PC-3 (cell line): ENCODE data around the gene R3HDM2.

Experiments used
- EZH2 ChIP-seq: fragments of 300-600 bp; sonication (generic); IDR thresholded peaks from one replicate; pipeline ENCODE4 v1.6.1; 2017; ENCODE audit warnings: antibody characterized with exemption, mild to moderate bottlenecking, low read length; ENCODE audit not compliant: unreplicated experiment
- EZH2phosphoT487 ChIP-seq: fragments of 300-600 bp; sonication (generic); IDR thresholded peaks from 2 replicates; pipeline ENCODE4 v1.6.1; 2018; ENCODE audit warnings: mild to moderate bottlenecking, antibody characterized with exemption, low read length, borderline replicate concordance
- TF ChIP-seq, protein P1 (sequence below): fragments of 300-600 bp; sonication (generic); conservative IDR thresholded peaks from 2 replicates; pipeline ENCODE4 v1.5.1; 2017; ENCODE audit warnings: antibody characterized with exemption, low read depth, mild to moderate bottlenecking, low read length

- no peak for TF ChIP-seq EZH2
- TF ChIP-seq, protein P1, sequence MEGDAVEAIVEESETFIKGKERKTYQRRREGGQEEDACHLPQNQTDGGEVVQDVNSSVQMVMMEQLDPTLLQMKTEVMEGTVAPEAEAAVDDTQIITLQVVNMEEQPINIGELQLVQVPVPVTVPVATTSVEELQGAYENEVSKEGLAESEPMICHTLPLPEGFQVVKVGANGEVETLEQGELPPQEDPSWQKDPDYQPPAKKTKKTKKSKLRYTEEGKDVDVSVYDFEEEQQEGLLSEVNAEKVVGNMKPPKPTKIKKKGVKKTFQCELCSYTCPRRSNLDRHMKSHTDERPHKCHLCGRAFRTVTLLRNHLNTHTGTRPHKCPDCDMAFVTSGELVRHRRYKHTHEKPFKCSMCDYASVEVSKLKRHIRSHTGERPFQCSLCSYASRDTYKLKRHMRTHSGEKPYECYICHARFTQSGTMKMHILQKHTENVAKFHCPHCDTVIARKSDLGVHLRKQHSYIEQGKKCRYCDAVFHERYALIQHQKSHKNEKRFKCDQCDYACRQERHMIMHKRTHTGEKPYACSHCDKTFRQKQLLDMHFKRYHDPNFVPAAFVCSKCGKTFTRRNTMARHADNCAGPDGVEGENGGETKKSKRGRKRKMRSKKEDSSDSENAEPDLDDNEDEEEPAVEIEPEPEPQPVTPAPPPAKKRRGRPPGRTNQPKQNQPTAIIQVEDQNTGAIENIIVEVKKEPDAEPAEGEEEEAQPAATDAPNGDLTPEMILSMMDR: no peak
- TF ChIP-seq EZH2phosphoT487: no peak
These were observed 168.6 kb downstream of the R3HDM2 start for GRCh38 chr12:57262126-57262822.
